ENCODE results near the gene FUT8.

The FUT8 gene

DNA sequence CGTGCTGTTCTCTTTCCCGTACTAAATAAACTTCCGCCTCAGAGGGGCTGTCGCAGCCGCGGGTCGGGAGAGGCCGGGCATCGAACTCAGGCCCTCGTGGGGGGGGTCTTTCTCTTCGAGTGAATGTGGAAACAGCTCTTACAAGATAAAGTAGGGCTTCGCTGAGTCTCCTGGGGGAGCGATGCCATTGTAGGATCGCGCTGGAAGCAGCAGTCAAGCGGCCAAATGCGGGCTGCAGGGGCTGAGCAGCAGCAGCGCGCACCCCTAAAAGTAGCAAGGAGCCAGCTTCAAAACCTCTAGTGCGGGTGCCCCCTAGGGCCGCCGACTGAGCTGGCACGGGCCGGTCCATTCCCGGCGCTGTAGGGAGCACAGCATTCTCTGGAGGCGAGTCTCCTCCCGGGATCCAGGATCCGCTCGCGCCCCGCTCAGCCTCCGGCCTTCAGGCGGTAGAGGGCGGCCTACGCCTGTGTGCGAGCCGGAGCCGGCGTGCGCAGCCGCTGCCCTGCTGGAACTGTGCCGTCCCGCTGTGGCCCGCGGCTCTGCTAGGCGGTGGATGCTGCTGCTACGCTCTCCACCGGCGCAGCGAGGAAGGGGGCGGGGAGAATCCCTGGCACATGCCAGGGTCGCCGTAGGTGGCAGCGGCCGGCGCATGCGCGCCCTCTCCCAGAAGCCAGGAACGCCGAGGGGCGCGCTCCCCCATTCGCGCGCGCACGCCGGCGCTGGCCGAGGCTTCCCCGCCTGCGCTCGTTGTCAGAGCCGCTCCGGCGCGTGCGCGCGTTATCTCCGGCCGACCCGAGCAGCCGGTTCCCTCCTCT, at the start of gene FUT8:
TSS of gene FUT8 (plus strand) at position 699 of the 815 bp plus-strand sequence. CDS start 148,834 bp downstream, outside the sequence.
- DNase-seq (ENCODE audit: low read depth in 2 of 2) = peak; percentile 88 to 91

DNA sequence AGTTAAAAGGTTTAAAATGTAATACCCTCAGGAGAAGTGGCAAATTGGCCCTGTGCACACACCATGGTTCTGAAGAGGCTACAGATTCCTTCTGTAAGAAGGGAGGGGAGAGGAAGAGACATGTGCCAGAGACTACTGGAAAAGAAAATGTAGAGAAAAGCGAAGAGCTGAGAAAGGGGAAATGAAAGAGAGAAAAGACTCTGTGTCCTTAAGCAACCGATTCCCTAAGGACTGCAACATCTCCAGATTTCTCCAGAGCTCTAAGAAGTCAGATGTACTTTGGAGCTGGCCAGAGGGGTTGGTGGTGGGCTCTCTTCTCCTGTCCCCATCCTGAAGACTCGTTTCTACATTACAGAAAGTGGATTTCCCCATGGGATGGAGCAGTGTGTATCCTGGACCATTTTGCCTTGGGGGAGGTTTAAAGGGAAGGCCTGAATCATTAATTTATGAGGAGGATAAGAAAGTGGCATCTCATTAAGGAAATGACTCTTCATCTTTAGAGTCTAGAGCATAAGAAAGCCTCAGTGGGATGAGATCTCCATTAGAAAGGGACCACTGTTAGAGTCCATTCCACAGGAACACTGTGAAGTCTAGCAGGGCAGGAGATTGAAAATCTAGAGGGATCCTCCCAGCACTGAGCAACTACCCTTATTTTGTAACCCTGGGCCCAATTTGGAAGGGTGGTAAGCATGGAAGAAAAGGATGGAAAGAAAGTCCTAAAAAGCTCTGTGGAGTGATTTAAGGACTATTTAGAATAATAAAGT, 45.5 kb upstream of the FUT8 start:
- DNase-seq (ENCODE audit: low read depth in 2 of 2) = no peak

DNA sequence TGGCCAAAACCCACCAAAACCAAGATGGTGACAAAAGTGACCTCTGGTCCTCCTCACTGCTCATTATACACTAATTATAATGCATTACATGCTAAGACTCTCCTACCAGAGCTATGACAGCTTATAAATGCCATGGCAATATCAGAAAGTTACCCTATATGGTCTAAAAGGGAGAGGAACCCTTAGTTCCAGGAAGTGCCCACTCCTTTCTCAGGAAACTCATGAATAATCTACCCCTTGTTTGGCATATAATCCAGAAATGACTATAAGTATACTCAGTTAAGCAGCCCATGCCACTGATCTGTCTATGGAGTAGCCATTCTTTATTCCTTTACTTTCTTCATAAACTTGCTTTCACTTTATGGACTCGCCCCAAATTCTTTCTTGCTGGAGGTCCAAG, 43.0 kb upstream of the FUT8 start:
- DNase-seq (ENCODE audit: low read depth in 2 of 2) = no peak

DNA sequence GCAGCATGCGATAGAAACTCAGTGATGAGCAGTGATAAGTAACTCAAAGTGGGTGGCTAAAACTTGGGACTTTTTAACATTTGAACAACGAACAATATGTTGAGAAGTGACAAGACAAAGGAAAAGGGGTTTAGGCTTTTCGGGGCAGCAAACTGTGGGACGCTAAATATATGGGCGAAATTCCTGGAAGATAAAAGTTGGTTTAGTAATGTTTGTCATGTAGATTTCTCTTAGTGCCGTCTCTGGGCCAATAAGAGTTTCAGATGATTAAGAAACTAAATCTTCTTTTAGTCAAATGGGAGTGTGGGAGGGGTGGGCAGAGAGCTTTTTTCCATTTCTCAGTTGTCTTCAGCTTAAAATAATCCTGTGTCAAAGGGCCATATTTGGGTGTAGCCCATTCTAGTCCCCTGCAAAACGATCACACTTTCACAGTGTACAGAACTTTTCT, 41.7 kb upstream of the FUT8 start:
- DNase-seq (ENCODE audit: low read depth in 2 of 2) = no peak

DNA sequence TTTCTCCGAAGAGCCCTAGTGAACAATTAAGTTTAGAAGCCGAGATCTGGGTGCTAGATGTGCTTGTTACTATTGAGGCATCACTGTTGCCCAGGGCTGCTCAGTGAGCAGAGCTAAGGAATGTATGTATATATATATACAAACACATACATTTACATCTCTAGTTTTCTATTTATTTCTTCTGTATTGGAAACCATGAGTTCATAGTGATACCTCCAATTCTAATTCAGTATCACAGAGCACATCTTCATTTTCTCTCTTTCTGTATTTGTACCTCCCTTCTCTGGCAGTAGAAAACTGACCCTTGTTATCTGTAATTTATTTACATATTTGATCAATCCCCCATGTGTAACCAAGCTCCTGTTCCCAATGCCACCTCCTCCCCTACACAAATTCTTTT, 40.7 kb upstream of the FUT8 start:
- DNase-seq (ENCODE audit: low read depth in 2 of 2) = no peak

DNA sequence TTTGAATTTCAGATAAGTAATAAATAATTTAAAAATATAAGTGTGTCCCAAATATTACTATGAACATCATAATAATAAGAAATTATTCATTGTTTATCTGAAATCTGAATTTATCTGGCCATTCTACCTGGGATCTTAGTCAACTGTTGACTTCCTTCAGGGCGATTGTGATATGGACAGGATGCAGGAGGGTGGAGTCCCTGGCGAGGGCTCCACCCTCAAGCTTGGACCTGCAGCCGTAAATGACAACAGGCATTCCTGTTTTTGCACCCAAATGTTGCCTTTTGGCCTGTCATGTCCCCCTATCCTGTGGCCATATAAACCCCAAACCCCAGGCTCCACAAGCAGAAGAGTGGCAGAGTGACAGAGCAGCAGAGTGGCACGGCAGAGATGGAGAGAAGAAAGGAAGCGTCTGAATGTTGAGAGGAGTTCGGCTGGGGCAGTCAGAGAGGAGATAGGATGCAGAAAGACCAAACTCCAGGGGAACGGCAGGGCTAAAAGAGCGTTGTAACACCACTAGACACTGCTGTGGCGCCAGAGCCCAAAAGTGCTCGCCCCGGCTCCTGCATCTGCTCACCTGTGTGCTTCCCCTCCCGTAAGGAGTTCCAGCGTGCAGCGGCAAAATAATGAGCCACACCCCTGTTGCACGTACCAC, 39.4 kb upstream of the FUT8 start:
- no peak for DNase-seq (ENCODE audit: low read depth in 2 of 2)

DNA sequence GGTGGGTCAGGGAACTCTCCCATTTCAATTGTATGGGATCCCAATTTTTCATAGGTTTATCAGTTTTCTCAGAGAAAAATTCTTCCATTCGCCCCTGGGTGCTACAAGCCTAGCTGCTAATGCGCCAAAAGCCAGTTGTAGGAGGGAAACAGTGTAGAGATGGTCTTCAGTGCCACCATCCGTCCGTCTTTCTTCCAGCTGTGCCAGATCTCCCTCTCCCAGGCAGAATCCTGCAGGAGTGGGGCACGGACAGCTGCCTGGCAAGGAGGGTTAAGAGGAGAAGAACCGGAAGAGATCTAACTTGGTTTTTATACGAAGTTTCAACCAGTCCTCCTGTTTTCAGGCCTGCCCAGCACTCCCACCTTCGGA, 38.9 kb upstream of the FUT8 start:
- no peak for DNase-seq (ENCODE audit: low read depth in 2 of 2)

DNA sequence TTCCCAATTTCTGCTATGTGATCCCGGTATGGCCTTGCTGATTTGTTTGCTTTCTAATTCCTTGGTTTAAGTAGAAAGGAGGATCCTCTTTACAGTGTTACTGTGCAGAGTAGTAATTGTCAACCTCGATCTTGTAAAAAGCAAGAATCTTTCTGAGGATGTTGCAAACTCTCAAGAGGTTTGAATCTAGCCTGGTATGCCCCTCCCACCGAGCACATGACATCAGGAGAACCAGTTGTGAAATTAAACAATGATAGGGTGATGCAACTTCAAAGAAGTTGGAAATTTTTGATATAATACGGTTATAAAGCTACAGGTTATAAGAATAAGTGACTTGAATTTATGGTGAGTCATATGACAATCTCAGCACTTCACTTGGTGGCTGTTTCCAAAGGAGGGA, 35.0 kb upstream of the FUT8 start:
- DNase-seq (ENCODE audit: low read depth in 2 of 2) = no peak

DNA sequence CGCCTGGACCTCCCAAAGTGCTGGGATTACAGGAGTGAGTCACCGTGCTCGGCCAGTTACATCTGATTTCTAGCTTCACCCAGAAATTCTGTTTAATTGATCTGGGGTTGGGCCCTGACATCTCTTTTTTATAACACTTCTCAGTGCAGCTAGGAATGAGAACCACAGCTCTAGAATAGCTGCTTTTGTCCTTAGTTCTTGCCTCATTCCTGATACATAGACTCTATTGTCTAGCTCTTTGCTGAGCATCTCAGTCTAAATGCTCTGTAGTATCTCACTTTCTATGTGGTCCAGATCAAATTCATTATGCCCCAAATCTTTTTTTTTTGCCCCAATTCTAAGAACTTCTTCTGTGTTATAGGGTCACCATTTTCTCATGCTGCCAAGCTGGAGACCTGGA, 29.9 kb upstream of the FUT8 start:
- no peak for DNase-seq (ENCODE audit: low read depth in 2 of 2)

DNA sequence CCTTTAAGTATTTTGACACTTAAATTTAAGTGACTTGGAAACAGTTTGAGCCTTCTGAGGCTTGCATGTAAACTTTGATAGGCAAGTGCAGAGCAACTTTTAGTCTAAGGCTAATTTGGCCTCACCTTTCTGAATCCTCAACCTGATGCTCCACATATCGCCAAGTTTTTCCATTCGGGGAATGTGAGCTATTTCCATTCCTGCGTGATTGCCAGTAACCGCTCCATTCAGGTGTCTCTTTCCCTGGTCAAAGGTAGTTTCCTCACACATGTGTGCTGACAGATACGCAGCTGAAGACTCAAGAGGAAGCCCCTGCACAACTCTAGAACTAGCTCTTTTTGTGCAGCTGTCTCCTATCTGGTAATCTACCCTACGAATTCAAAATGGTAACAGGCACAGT, 25.4 kb upstream of the FUT8 start:
- DNase-seq (ENCODE audit: low read depth in 2 of 2) = no peak

DNA sequence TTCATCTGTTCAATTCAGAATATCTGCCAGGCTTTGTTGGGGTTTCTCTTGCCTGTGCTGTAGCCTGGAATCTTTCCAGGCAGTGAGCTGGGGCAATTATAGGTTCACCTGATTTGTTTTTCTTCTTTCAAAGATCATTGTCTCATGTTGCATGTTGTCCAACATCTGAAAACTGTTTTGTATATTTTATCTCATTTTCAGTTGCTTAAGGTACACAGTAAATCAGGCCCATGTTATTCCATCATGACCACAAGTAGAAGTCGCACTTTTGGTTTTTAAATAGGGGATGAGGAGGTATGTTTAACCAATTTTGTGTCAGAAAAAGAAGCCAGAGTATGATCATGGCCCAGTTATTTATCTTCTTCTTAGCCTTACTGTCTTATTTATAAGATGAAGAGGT, 24.9 kb upstream of the FUT8 start:
- no peak for DNase-seq (ENCODE audit: low read depth in 2 of 2)

DNA sequence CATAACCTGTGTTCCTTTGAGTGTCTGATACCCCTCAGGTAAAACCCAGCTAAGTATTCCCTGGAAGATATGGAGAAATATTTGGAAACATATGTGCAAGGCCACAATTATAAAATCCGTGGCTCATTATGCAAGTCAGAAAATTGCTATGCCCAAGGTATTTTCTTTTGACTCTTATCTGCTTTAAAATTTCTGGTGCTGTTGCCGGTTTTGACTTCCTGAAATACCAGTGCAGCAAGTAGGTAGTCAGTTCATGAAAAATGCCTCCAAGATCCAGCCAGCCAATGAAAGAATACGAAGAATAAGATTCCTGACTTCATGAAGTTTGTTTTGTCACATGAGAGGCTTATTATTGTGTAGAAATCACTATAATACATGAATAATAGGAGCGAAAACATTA, 20.2 kb upstream of the FUT8 start:
- no peak for DNase-seq (ENCODE audit: low read depth in 2 of 2)

DNA sequence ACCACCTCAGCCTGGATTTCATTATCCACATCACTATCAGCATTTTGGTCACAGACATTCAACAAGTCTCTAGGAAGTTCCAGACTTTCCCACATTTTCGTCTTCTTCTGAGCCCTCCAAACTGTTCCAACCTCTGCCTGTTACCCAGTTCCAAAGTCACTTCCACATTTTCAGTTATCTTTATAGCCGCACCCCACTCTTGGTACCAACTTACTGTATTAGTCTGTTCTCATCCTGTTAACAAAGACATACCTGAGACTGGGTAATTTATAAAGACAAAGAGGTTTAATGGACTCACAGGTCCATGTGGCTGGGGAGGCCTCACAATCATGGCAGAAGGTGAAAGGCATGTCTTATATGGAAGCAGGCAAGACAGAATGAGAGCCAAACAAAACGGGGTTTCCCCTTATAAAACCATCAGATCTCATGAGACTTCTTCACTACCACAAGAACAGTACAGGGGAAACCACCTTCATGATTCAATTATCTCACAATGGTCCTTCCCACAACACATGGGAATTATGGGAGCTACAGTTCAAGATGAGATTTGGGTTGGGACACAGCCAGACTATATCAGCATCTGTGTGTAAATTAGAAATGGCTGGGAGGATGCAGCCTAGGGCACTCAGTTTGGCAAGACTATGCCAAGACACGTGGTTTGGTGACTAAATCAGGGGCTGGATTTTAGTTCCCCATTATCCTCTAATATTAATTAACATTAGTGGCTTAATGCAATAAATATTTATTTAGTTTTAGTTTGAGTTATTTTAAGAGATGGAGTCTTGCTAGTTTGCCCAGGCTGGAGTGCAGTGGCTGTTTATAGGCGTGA, 16.2 kb upstream of the FUT8 start:
- no peak for DNase-seq (ENCODE audit: low read depth in 2 of 2)

DNA sequence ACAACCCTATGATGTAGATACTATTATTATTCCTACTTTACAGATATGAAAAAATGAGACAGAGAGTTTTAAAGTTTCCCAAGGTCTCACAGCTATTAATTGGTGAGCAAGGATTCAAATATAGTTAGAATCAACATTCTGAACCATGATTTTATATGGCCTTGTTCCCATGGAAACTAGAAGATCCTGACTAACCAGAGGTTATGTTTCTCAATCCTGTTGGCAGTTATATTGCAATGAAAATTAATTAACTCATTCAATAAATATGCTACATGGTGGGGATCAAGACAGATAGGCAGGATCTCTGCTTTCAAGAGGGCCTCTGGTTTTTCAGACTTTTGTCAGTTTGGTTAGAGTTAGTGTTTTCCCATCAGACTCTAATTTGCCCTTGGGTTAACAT, 9.3 kb upstream of the FUT8 start:
- no peak for DNase-seq (ENCODE audit: low read depth in 2 of 2)

DNA sequence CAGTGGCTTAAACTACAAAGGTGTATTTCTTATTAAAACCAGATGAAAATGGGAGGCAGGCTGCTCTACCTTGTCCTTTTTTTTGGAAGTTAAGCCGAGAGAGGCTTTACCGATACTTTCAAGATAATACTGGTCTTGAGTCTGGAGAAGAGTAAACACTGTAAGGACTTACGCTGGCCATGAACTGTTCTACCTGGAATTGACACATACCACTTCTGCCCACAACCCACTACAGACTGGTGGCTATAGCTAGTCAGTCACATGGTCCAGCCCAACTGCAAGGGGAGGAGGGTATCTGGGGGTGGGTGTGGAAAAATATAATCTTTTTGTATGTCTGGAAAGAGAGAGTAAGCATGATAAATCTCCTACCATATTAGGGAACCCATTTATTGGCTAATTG, 4.4 kb upstream of the FUT8 start:
- DNase-seq (ENCODE audit: low read depth in 2 of 2) = no peak

DNA sequence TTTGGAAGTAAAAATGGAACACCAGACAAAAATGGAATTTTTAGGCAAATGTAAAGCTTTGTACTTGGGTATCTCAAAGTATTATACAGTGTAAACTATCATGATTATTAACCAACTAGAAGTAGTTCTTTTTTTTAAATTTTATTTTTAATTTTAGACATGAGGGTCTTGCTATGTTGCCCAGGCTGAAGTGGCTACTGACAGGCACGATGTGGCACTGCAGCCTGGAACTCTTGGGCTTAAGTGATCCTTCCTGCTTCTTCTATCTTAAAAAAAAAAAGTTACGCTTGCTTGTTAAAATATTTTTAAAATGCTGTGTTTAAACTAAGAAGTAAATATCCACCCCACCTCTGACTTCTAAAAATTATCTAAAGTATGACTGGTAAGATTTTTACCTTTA, 1.9 kb upstream of the FUT8 start:
- no peak for DNase-seq (ENCODE audit: low read depth in 2 of 2)

DNA sequence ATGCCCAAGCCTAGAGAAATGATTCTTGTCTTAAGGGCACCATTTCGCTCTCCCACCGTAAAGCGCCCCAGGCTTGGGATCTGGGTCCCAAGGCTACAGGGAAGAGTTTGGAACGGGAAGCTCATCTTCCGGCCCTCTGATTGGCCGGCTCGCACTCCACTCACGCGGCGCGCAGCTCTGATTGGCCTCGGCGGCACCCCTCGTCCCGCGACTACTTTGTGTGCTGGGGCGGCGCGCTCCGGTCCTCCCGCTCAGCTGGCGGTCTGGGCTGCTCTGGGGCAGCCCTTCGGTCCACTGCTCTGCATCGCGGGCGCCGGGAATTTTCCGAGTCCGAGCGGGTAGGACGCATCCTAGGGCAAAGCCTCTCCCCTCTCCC, 886 bp upstream of the FUT8 start:
- peak; percentile 65 to 73 for DNase-seq (ENCODE audit: low read depth in 2 of 2)

DNA sequence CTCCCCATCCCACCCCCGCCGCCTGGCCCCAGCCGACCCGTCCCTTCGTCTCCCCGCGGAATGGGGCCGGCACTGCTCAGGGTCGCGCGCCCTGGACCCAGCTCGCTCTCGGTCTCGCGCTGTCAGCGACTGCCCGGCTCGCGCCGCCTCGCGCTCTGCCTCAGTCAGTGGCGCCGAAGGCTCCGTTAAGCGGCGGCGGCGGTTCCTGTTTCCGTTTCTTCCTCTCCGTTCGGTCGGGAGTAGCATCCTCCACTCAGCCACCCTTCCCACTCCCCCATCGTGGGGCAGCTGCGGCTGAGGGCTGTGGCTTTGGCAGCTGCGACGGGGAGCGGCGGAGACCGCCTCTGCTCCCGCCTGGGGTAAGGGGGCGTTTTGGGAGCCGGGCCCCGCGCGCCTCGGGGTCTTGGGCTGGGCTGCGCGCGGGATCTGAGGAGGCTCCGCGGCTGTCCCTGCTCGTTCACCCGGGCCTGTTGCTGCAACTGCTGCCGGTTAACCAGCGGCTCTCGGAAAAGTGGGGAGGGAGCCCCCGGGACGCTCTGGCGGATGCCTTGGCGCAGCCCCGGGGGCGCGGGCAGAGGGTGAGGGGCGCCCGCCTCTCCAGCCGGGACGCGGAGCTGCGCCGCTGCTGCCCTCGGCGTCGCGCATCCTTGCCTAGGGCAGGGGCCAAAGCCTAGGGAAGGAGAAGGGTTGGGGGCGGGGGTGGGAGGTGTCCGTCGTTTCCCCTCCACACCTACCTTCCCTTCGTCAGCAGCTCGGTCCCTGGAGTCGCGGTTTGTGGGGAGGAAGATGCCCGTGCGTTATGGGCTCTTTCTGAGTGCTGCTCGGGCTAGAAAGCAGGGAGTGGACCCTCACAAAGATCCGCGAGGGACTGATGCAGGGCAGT, 567 bp downstream of the FUT8 start:
- DNase-seq (ENCODE audit: low read depth in 2 of 2) = peak in 1 of 2 experiments; percentile 14

DNA sequence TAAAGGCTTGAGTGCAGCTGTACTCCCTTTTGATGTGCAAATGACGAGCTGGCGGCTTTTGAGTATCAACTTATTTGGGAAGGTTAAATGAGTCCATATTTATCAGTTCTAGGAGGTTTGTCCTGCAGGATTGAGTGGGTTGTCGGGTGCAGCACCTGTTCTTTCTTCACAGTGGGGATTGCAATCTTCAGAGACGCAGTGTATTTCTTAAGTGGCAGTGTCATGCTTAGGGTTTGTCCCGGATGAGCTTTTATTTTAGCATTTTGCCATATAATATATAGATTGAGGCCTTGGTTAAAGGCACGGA, 1.2 kb downstream of the FUT8 start:
- peak in 1 of 2 experiments; percentile 2 for DNase-seq (ENCODE audit: low read depth in 2 of 2)

DNA sequence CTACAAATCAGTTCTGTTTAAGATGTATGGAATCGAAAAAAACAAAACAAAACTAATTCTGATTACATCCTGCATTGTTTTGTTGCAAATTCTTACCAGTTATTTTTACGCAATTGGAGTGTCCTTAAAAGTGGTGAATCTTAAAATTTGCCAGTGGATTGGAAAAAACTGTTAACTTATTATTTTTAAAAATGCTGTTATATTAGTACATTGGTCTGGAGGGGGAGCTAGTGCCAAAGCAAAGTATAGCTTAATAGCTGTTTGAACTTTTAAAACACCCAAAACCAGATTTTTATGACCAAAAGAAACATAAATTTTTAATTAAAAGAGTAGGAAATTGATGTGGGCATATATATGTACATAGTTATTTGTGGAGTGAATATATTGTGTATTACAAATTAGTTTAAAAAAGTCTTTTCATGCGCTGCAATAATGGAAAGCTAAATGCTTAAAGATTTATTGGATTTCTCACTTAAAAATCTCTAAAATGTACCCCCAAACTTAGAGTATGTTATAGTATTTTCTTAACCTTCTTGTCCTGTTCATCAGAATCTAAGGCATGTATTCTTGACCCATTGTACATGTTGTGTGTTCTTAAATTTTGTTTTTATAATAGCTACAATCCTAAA, 2.5 kb downstream of the FUT8 start:
- no peak for DNase-seq (ENCODE audit: low read depth in 2 of 2)

DNA sequence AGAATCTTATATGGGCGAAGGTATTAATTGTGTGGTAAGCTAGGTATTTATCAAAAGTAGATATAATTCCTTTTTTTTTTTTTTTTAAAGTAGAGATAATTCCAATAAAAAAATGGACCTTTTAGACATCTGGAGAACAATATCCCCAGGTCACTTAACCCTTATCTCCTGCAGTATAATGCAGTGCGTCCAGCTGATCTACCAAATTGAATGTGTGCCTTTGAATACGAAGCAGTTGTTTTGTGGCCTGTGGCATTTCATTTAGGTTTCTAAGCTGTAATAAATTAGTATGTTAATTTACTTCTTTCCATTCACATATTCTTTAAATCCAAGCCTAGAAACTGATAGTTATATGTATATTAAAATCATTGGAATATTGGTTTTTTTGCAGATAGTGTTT, 3.1 kb downstream of the FUT8 start:
- DNase-seq (ENCODE audit: low read depth in 2 of 2) = no peak
